HG02943 (cell line): ENCODE results near the gene JAZF1.

Source experiments
- ATAC-seq: cut with Tn5 transposase; IDR thresholded peaks from one replicate; pipeline ENCODE4 v1.9.1; 2021; ENCODE audit warnings: mild to moderate bottlenecking, low read depth, moderate library complexity; ENCODE audit not compliant: unreplicated experiment

Gene JAZF1

DNA sequence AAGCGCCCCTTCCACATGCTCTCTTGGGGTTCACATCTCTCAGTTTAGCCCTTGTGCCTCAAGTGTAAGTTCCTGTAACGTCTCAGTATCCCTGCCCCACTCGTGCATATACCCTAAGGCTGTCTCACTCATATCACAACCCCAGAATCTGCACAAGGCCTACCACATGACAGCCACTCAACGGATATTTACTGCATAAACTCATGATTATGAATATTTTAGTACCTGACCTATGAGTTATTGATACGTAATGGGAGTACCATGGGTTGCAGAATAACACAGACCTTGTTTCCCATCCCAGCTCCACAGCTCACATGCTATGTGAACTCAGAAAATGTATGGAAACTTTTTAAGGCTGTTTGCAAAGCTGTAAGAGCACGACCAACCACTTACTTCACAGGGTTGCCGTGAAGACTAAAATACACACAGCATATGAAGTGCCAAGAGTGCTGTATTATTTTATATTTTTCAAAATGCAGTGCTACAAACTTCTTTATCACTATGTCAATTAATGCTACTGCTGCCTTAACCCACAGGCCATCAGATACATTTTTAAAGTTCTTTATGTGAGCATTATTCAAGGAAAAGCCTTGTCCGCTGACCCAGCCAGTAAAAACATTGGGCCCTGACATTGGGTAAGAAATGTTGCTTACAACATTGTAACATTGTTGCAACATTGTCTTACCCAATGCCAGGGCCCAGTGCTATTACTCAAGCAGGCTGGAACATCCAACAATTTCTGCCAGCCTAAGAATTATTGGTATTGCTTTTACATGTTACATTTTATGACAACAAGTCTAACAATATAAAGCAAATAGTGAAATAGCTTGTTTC, 97.2 kb downstream of the JAZF1 start:
- no peak for ATAC-seq

GRCh38 chr7:28082071-28082470, 98.5 kb downstream of the JAZF1 start:
- ATAC-seq = no peak

GRCh38 chr7:28081016-28081415, 99.6 kb downstream of the JAZF1 start:
- ATAC-seq = no peak

- no peak for ATAC-seq
Measured at GRCh38 chr7:28078036-28078901, 102.3 kb downstream of the JAZF1 start.

DNA sequence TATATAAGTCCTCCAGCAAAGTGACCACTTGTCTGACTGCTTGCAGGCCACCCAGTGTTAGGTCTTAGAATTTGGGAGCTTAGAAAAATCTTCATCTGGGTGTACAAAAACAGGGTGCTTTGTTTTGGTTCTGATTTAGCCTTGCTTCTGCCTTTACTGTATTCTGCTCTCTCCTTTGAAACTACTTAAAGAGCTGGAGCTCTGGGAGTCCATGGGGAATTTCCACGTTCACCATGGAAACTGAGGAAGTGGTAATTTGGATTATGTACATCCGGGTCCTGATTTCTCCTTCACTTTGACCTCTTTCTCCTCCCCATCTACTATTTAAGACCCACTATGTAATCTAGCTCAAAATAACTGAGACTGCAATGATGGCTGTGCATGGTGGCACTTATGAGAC, 103.0 kb downstream of the JAZF1 start:
- ATAC-seq = no peak

DNA sequence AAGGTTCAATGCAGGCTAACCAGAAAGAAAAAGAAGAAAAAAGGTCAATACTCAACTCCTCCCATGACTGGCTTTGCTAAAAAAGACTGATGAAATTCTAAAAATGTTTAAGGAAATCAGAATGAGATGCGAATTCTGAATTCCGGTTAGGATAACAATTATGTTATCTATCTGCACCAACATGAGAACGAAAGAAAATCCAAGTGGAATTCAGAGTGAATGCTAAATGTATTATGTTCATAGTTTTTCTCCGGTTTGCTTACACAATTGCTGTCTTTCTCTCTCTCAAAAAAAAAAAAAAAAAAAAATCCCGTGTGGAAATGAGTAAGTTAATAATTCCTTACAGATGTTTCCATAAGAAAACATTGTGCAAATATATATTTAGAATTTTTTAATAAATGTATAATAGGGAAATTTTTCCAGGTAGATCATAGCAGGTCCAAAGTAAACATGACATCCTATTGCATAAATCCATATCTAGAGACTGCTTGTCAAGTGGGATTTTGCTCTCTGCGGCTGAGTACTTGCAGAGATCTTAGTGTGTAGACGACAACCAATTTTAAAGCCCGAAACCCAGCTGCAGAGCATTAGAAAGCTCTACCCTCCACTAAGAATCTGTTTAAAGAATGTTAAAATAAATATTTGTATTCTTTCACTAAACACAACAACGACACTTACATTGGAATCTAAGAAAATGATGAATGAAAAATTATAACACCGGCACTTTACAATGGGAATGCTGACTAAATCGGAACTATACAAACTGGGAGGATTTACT, 104.0 kb downstream of the JAZF1 start:
- ATAC-seq = no peak

DNA sequence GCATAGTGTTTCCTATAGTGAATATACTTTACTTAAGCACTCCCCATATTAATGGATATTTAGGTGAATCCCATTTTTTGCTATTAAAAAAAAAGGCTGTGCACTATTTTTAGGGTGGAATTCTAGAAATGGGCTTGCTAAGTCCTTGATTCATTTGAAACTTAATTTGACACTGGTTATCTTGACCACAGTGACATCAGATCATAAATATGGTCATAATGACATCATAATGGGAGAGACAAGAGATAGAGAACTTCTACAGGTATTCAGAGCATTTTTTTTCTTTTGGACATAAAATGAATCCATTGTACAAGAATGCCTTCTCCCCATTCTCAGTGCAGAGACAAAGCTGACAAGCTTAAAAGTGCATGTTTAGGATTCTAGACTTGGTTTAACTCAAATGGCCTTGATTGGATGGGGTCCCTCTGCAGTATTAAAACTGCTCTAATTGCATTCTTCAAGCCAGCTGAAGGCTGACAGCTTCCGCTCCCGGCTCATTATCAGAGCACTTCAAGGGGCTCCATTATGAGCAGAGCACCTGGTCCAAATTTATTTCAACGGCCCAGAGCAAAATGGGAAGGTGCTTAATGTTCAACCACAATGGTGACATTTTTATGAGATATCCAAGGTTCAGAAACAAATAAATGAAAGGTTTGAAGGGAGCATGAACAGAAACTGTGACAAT, 104.8 kb downstream of the JAZF1 start:
- no peak for ATAC-seq

GRCh38 chr7:28072876-28073514, 107.6 kb downstream of the JAZF1 start:
- ATAC-seq = no peak

DNA sequence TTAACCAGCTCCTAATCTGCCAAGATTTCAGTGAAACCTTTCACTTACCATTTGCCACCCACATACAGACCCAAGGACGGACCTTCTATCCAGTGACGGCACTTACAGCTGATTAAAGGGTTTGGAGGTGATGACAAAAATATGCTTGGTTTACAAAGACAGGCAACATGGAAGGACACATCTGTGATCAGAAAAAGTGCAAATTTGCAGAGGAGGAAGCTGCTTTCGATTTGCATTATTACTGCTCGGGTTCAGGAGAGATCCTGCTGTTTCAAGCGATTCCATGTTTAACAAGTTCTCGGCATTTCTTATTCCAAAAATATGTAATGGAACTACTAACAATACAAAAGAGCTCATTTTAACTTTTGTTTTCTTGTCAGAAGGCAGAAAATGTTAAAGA, 109.0 kb downstream of the JAZF1 start:
- no peak for ATAC-seq

DNA sequence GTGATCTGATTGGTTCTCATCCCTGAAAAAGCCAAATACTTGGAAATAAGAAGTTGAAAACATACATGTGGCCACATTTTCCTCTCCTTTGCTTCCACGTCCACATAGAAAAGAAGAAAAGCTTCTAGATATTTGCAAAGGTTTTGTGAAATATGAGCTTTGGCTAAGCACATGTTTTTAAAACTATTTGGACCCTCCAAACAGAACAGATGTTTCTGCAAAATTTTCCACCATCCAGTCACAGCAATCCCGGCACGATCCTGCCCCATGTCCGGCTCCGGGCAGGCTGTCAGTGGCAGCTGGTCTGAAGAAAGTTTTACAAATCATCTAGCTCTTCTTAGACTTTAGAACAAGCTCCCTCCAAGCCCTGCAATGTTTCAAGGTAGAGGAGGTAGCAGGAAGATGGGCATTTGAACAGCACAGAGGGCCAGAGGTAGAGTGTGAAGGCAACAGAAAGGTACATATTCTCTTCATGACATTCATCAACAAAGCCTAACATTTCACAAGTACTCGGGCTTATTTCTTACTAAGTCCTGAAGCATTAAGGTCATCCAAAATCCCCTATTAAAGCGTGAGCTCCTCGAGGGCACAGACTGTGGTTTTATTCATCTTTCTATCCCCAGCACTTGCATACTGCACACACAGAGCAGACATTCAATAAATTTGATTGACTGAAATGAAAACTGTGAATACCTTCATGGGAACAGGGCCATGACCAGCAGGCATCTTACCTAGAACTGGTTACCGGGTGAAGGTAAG, 110.1 kb downstream of the JAZF1 start:
- ATAC-seq = no peak

GRCh38 chr7:28069807-28070206, 110.8 kb downstream of the JAZF1 start:
- ATAC-seq = no peak

DNA sequence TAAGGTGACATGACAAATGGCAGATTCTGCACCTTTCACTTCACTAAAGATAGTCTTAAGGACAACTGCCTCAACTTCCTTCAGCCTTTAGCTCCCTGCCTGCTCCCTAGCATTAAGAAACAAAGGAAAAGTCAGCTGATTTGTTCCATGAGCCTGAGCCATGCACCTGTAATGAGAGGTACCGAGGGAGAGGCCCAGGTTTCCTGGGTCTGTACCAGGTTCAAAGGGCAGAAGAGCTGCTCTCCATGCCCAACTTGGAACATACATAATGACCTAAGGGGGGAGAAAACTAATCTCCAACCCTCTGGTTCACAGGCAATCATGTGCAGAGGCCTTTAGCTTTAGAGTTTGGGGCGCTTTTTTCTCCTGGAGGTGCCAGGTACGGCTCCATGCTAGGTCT, 111.2 kb downstream of the JAZF1 start:
- no peak for ATAC-seq

DNA sequence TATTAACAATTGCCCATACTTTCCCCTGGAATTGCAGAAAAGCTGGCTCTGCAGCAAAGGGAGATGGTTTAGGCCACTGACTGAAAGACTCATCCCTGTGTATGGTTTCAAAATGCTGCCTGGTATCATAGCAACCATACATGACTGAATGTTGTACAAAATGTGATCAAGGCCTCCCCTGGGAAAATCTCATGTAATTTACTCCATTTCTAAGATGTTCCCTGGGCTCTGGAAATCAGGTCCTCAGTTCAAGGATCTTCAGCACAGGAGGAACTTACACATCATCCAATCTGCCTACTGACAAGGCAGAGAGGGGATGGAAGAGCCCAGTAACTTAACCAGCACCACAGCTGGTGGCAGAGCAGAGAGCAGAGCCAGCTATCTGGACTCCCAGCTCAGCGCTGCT, 111.8 kb downstream of the JAZF1 start:
- no peak for ATAC-seq

GRCh38 chr7:28067171-28067570, 113.4 kb downstream of the JAZF1 start:
- ATAC-seq = no peak

GRCh38 chr7:28065721-28066285, 114.8 kb downstream of the JAZF1 start:
- ATAC-seq = no peak

GRCh38 chr7:28065308-28065707, 115.3 kb downstream of the JAZF1 start:
- ATAC-seq = no peak

DNA sequence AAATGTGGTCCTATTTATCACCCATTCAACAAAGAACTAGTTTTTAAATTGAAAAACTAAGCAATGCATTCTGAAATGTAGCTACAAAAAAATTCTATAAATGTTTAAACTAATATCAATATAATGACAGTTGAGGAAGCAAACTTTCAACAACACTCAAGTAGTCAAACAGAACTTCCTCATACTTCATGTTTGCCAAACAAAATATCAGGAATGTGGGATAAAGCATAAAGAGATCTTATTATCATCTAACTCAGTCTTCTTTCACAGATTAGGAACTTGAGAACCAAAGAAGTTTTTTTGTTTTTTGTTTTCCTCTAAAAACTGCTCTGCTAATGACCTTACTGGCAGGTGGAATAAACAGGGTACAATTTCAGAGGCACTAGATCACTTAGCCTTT, 116.2 kb downstream of the JAZF1 start:
- no peak for ATAC-seq

DNA sequence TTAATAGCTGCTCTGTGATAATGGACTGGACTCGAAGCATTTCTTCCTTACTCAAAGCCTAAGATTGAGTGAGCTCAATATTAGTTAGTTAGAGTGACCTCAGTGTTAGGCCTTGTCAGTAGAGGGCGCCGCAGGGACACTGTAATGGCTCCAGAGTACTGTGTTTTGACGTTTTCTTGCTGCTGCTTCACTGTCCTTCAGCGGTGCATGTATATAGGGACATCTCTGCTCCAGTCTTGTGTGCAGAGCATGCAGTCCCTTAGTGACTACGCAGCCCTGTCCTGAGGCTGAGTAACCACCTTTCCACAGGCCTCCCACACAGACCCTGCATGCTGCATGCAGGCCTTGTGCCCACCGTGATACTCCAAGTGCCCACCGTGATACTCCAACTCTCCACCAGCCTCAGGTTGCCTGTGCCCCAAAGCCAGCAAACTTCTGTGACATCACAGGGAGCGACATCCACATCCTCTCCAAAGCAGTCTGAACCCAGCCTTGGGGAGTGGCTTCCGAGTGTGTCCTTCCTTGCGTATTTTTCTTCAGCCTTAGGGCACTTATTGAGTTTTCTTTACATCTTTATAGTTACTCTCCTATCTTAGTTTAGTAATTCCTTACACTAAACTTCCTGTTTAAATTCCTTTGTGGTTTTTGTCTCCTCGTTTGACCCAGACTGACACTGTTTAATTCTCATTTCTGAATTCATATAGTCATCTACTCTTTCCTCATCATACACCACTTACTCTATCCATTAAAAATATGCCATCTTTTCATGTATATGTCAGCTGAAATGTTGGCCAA, 118.2 kb downstream of the JAZF1 start:
- no peak for ATAC-seq
